SK-N-SH treated with all-trans-retinoic acid at 6 μM for 48 hours (cell line): ENCODE results near the gene SCAPER.

Experiments
- ARNTL ChIP-seq: fragments of 450-650 bp; formaldehyde crosslinking; IDR thresholded peaks from 2 replicates; pipeline ENCODE4 v1.5.0; 2020; ENCODE audit warnings: low read depth, mild to moderate bottlenecking, moderate library complexity, borderline replicate concordance
- BACH2 ChIP-seq: fragments of 250-450 bp; sonication (Bioruptor Pico); IDR thresholded peaks from 2 replicates; pipeline ENCODE4 v1.9.0; 2021; ENCODE audit warnings: mild to moderate bottlenecking, borderline replicate concordance
- CSDC2 ChIP-seq: fragments of 250-450 bp; sonication (Bioruptor Pico); IDR thresholded peaks from 2 replicates; pipeline ENCODE4 v1.5.0; 2020; ENCODE audit warnings: mild to moderate bottlenecking, moderate library complexity
- CSRNP3 ChIP-seq: fragments of 250-450 bp; sonication (Bioruptor Pico); IDR thresholded peaks from 2 replicates; pipeline ENCODE4 v1.5.1; 2021; ENCODE audit warnings: mild to moderate bottlenecking, moderate library complexity
- OSR1 ChIP-seq: fragments of 250-450 bp; sonication (Bioruptor Pico); IDR thresholded peaks from 2 replicates; pipeline ENCODE4 v1.8.0; 2022; ENCODE audit warnings: moderate library complexity, mild to moderate bottlenecking, inconsistent platforms
- RARB ChIP-seq: fragments of 250-450 bp; sonication (Bioruptor Pico); IDR thresholded peaks from 2 replicates; pipeline ENCODE4 v1.8.0; 2021; ENCODE audit warnings: mild to moderate bottlenecking, moderate library complexity
- SNAI2 ChIP-seq: fragments of 250-450 bp; sonication (Bioruptor Pico); IDR thresholded peaks from 2 replicates; pipeline ENCODE4 v1.5.0; 2020; ENCODE audit warnings: mild to moderate bottlenecking, moderate library complexity
- ZFP3 ChIP-seq: fragments of 250-450 bp; sonication (Bioruptor Pico); IDR thresholded peaks from 2 replicates; pipeline ENCODE4 v1.5.0; 2020; ENCODE audit warnings: mild to moderate bottlenecking, moderate library complexity
- ZFP30 ChIP-seq: fragments of 450-650 bp; formaldehyde crosslinking; IDR thresholded peaks from 2 replicates; pipeline ENCODE4 v1.5.0; 2022; ENCODE audit warnings: mild to moderate bottlenecking, moderate library complexity
- ZNF565 ChIP-seq: fragments of 450-650 bp; formaldehyde crosslinking; conservative IDR thresholded peaks from 2 replicates; pipeline ENCODE4 v1.5.0; 2020; ENCODE audit warnings: low read depth, mild to moderate bottlenecking, moderate library complexity
- ZNF70 ChIP-seq: fragments of 450-650 bp; formaldehyde crosslinking; IDR thresholded peaks from 2 replicates; pipeline ENCODE4 v1.5.0; 2020; ENCODE audit warnings: mild to moderate bottlenecking, moderate library complexity
- ZNF8 ChIP-seq: fragments of 450-650 bp; formaldehyde crosslinking; IDR thresholded peaks from 2 replicates; pipeline ENCODE4 v1.5.0; 2020; ENCODE audit warnings: mild to moderate bottlenecking, moderate library complexity
- TF ChIP-seq, protein P1 (sequence below): fragments of 250-450 bp; sonication (Bioruptor Pico); IDR thresholded peaks from 2 replicates; pipeline ENCODE4 v1.8.0; 2020; ENCODE audit warnings: mild to moderate bottlenecking, moderate library complexity, borderline replicate concordance

DNA sequence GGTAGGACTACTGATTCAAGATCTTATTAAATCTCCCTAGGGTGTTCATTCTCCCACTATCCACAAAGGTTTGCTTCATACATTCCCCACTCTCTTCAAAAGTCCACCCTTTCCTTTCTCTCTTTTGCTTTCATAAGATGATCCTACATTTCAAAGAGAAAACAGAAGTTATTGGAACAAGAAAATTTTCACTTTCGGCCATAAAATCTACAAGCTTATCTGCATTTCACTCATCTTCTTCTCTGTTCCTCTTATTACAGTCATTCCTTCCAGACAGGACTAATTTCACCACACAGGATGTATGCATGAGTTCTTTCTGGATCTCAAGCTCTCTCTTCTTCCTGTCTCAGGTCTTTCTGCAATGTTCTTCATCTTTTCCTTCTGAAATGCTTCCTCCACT lies 329.9 kb downstream of the SCAPER start:
- TF ChIP-seq, protein P1, sequence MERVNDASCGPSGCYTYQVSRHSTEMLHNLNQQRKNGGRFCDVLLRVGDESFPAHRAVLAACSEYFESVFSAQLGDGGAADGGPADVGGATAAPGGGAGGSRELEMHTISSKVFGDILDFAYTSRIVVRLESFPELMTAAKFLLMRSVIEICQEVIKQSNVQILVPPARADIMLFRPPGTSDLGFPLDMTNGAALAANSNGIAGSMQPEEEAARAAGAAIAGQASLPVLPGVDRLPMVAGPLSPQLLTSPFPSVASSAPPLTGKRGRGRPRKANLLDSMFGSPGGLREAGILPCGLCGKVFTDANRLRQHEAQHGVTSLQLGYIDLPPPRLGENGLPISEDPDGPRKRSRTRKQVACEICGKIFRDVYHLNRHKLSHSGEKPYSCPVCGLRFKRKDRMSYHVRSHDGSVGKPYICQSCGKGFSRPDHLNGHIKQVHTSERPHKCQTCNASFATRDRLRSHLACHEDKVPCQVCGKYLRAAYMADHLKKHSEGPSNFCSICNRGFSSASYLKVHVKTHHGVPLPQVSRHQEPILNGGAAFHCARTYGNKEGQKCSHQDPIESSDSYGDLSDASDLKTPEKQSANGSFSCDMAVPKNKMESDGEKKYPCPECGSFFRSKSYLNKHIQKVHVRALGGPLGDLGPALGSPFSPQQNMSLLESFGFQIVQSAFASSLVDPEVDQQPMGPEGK (CRISPR knock-in tag), result no peak
- no peak for TF ChIP-seq ZNF8 (CRISPR knock-in tag)
- TF ChIP-seq ARNTL (CRISPR knock-in tag), result no peak
- no peak for TF ChIP-seq CSRNP3 (CRISPR knock-in tag)
- no peak for TF ChIP-seq ZFP3 (CRISPR knock-in tag)
- no peak for TF ChIP-seq ZNF70 (CRISPR knock-in tag)
- TF ChIP-seq BACH2 (CRISPR knock-in tag), result no peak
- no peak for TF ChIP-seq ZNF565 (CRISPR knock-in tag)
- no peak for TF ChIP-seq OSR1 (CRISPR knock-in tag)
- no peak for TF ChIP-seq SNAI2
- TF ChIP-seq ZFP30 (CRISPR knock-in tag), result no peak
- TF ChIP-seq RARB (CRISPR knock-in tag), result no peak
- no peak for TF ChIP-seq CSDC2 (CRISPR knock-in tag)
